C4-2B (cell line): Measurements from ENCODE around the gene MAP10.

ENCODE experiments used
- H3K27ac ChIP-seq: fragments of 450-650 bp; 2 replicates; pipeline ENCODE4 v1.5.1; 2017
- CTCF ChIP-seq: fragments of 450-650 bp; conservative IDR thresholded peaks from 2 replicates; pipeline ENCODE4 v1.5.1; 2017; ENCODE audit warnings: mild to moderate bottlenecking
- ZFX ChIP-seq: fragments of 450-650 bp; IDR thresholded peaks from 2 replicates; pipeline ENCODE4 v1.6.1; 2017

Gene MAP10

GRCh38 chr1:232822530-232822929 lies 17.3 kb downstream of the MAP10 start:
- no peak overlapping the region for H3K27ac ChIP-seq
- TF ChIP-seq CTCF (no peak), ZFX (no peak)

- TF ChIP-seq ZFX (no peak), CTCF (no peak)
- no peak overlapping the region for H3K27ac ChIP-seq
Observed at GRCh38 chr1:232826318-232826717, 21.1 kb downstream of the MAP10 start.

DNA sequence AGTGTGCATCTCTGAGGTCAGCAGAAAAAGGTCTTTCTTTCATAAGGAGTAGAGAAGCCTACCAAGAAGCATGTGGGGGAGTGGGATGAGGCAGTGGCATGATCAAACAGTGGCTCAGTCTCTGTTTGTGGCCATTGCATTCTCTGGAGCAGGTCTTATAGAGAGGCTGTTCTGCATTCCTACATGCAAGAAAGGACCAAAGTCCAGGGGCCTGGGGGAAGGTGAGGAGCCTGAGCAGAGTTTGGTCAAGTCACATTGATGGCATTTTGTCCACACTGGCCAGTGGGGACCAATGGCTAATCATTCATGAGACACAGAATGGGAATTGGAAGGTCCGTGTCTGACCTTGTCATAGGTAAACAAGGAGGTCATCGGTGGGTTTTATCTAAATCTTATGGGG lies 25.4 kb downstream of the MAP10 start:
- TF ChIP-seq CTCF = no peak
- no peak for TF ChIP-seq ZFX
- no peak overlapping the region for H3K27ac ChIP-seq

DNA sequence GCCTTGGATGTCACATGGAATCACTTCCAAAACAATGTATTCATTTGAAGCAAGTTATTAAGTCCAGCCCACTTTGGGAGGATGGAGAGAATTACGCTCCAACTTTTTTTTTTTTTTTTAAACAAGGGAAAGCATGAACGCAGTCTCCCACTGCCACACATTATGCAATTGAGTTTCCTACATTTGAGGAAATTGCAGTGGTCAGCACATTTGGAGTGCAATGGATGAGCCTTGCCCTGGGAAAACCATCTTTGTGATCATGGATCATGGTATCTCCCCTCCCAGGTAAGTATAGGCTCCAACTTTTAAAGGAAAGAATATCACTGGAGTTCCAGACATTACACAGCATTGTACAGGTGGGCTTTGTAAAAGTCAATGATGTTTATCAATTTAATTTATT lies 26.7 kb downstream of the MAP10 start:
- TF ChIP-seq CTCF (no peak), ZFX (no peak)
- H3K27ac ChIP-seq = no peak overlapping the region

GRCh38 chr1:232834066-232834465 lies 28.9 kb downstream of the MAP10 start:
- no peak for TF ChIP-seq ZFX
- no peak for TF ChIP-seq CTCF
- no peak overlapping the region for H3K27ac ChIP-seq

- TF ChIP-seq ZFX = no peak
- H3K27ac ChIP-seq = no peak overlapping the region
Observed at GRCh38 chr1:232835166-232835565, 29.9 kb downstream of the MAP10 start.

DNA sequence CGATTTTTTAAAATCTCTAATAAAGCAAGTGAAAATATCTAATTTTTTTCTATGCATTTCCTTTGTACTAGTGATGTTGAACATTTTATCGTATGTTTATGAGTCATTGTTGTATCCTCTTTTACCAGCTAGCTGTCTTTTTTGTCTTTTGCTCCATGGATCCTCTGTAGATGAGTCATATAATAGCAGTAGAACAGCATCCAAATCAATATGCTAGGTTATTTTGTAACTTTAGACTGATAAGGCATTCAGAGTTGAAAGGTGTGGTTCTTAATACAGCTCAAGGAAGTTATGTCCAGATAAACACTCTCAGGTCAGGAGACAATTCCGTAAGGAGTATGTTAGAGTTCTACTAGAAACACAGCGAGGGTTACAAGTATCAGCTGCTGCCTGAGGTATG lies 31.9 kb downstream of the MAP10 start:
- TF ChIP-seq CTCF (no peak), ZFX (no peak)

GRCh38 chr1:232841823-232842565 lies 36.8 kb downstream of the MAP10 start:
- TF ChIP-seq ZFX (no peak), CTCF (no peak)
- no peak overlapping the region for H3K27ac ChIP-seq

More for the DNA sequence above, 31.9 kb downstream of the MAP10 start:
- H3K27ac ChIP-seq = no peak overlapping the region
